Brain pericyte (primary cell): ENCODE measurements around the gene CHDH.

Source experiments
- DNase-seq: peaks from one replicate; pipeline ENCODE4 v3.0.0-alpha.2; 2012; ENCODE audit warnings: low read depth, low spot score

The CHDH gene

GRCh38 chr3:53809267-53809666 lies 37.0 kb downstream of the CHDH start:
- DNase-seq: no peak

GRCh38 chr3:53808496-53808895 lies 37.7 kb downstream of the CHDH start:
- no peak for DNase-seq

GRCh38 chr3:53807117-53807810 lies 39.0 kb downstream of the CHDH start:
- DNase-seq: no peak

GRCh38 chr3:53806182-53807116 lies 39.8 kb downstream of the CHDH start:
- no peak for DNase-seq

GRCh38 chr3:53805463-53806159 lies 40.6 kb downstream of the CHDH start:
- no peak for DNase-seq

- DNase-seq: no peak
These were observed 41.3 kb downstream of the CHDH start for GRCh38 chr3:53804697-53805462.

GRCh38 chr3:53803816-53804695 lies 42.2 kb downstream of the CHDH start:
- no peak for DNase-seq

GRCh38 chr3:53803124-53803815 lies 42.9 kb downstream of the CHDH start:
- DNase-seq: no peak

- DNase-seq: no peak
These were observed 43.9 kb downstream of the CHDH start for GRCh38 chr3:53802256-53802880.

- DNase-seq: no peak
These were observed 44.9 kb downstream of the CHDH start for GRCh38 chr3:53801319-53801718.

GRCh38 chr3:53800041-53800906 lies 45.9 kb downstream of the CHDH start:
- DNase-seq: no peak

GRCh38 chr3:53799338-53799865 lies 46.8 kb downstream of the CHDH start:
- DNase-seq: no peak

- DNase-seq: no peak
These were observed 48.1 kb downstream of the CHDH start for GRCh38 chr3:53798144-53798543.

- DNase-seq: no peak
These were observed 50.2 kb downstream of the CHDH start for GRCh38 chr3:53795789-53796560.

GRCh38 chr3:53795176-53795575 lies 51.0 kb downstream of the CHDH start:
- no peak for DNase-seq

GRCh38 chr3:53794597-53794996 lies 51.6 kb downstream of the CHDH start:
- DNase-seq: no peak

- DNase-seq: no peak
These were observed 53.4 kb downstream of the CHDH start for GRCh38 chr3:53792866-53793265.
